Stimulated activated CD4-positive, alpha-beta T cell treated with anti-CD3 and anti-CD28 coated beads, Interleukin-4, amount 100 ng/mL, for 4 hours (primary cell): ENCODE data around the gene SLC2A8.

Experiments used
- DNase-seq, 2 experiments: peaks; one replicate each; pipeline ENCODE4 v3.0.0-alpha.2; 2020

Gene SLC2A8

DNA sequence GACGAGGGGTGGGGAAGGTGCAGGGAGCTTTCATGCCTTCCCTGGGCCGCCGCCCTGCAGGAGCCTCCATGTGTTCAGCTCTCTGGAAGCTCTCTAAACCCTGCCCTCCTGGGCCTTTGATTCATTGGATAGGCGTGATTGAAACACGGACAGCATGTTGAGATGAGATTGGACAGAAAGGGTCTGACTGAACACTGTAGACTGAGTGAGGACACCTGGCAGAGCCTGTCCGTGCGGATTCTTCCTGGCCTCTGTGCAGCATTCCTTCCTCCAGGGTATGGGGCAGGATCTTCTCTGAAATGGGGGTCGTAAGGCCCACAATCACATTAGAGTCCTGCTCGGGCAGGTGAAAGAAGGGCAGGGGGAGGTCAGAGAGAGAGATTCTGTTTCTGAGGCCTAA lies 41.4 kb downstream of the SLC2A8 start:
- no peak for DNase-seq

DNA sequence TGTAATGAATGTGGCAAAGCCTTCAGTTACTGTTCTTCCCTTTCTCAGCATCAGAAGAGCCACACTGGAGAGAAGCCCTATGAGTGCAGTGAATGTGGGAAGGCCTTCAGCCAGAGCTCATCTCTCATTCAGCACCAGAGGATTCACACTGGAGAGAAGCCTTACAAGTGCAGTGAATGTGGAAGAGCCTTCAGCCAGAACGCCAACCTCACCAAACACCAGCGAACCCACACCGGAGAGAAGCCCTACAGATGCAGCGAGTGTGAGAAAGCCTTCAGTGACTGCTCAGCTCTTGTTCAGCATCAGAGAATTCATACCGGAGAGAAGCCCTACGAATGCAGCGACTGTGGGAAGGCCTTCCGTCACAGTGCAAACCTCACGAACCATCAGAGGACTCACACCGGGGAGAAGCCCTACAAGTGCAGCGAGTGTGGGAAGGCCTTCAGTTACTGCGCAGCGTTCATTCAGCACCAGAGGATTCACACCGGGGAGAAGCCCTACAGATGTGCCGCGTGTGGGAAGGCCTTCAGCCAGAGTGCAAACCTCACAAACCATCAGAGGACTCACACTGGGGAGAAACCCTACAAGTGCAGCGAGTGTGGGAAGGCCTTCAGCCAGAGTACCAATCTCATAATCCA lies 47.4 kb downstream of the SLC2A8 start:
- no peak for DNase-seq

DNA sequence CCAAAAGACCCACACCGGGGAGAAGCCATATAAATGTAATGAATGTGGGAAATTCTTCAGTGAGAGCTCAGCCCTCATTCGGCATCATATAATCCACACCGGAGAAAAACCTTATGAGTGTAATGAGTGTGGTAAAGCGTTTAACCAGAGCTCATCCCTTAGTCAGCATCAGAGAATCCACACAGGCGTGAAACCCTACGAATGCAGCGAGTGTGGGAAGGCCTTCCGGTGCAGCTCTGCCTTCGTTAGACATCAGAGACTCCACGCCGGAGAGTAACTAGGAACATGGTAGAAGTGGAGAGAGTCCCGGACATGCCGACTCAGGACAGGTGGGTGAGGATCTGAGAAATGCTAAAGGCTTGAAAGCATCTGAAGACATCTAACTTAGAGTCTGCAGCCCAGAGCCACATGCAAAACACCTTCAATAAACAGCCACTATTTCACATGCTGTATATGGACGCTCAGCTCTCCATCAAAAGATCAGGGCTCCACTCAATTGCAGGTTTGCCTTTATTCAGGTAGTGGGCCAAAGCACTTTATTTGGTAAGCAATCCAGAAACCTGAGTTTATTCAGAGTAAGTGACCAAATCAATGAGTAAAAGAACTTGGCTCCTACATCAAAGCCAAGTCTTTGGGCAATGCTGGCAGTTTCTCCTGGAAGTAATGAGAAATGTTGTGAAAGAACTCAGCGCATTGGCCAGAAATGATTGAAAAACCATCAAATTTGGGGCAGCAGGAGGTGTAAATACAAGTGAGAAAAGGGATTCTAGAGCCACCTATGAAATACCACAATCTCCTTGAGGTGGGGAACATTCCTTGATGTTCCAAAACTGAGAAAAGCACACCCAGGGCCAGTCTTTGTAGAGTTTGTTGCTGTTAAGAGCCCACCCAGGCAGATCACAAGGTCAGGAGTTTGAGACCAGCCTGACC lies 48.2 kb downstream of the SLC2A8 start:
- no peak for DNase-seq

DNA sequence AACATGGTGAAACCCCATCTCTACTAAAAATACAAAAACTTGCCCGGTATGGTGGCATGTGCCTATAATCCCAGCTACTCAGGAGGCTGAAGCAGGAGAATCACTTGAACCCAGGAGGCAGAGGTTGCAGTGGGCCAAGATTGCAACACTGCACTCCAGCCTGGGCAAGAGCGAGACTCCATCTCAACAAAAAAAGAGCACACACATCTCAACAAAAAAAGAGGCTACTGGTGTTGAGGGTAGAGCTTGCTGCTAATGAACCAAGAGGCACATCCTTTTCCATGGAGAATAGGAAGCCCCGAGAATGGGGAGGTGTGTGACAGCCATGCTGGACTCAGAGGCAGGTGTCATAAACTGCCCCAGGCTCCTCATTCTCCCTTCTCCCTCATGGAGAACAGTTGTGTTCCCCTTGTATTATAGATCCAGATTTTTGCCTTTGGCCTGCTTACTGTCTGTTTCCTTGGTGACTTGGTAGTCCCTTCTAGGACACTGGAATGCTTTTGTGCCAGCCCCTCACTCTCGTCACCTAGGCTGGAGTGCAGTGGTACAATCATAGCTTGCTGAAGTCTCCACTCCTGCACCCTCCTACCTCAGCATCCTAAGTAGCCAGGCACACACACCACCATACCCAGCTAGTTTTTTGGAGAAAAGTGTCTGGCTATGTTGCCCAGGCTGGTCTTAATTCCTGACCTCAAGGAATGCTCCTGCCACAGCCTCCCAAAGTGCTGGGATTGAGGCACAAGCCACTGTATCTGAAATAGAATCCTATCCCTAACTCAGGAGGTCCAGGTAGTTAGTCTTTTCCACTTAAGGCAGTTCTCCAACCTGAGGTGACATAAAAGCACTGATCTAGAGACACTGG lies 49.1 kb downstream of the SLC2A8 start:
- no peak for DNase-seq

DNA sequence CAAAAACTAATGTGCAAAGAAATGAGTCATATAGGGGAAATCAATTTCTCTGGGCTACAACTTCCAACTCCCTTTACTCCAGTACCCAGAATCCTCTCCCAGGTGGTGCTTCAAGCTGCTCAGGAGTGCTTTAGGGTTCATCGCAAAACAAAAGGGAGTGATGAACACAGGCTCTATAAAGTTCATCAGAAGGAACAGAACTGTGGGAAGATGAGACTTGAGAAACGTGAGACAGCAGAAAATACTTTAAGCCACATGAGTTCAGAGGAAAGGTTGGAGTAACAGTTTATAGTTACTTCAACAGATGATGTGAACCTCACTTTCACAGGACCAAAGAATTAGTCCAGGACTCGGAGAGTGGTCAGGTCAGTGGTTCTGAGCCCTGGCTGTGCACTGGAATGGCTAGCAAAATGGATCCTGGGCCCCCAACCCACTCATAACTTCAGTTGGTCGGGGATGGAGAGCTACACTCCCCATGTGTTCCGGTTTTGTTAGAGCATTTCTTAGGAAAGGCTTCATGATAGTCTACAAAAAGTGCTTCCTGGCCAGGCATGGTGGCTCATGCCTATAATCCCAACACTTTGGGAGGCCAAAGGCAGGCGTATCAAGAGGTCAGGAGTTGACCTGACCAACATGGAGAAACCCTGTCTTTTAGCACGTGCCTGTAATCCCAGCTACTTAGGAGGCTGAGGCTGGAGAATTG lies 49.9 kb downstream of the SLC2A8 start:
- no peak for DNase-seq

DNA sequence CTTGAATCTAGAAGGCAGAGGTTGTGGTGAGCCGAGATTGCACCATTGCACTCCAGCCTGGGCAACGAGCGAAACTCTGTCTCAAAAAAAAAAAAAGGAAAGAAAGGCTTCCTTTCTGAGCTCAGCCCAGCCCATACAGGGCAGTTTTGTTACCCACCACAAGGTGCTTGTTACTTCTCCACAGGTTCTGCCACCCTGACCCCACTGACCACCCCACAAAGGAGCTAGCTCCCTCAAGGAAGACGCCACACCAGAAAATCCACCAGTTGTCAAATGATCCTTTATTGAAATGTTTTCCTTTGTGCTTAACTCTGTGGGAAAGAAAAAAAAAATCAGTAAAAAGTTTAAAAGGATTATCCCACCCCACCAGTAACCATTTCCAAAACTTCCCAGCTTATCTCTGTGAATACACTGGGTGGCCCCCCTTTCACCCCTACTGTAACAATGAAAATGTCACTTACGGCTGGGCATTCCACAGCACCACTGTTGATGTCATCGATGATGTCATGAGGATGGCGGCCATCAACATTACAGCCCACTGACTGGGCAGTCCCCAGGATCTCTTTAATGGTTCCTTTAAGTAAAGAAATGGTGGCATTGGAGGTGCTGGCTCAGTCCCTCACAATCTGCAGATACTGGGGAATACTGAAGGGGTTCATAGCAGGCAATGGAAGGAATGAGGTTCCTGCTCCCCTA lies 50.6 kb downstream of the SLC2A8 start:
- no peak for DNase-seq

DNA sequence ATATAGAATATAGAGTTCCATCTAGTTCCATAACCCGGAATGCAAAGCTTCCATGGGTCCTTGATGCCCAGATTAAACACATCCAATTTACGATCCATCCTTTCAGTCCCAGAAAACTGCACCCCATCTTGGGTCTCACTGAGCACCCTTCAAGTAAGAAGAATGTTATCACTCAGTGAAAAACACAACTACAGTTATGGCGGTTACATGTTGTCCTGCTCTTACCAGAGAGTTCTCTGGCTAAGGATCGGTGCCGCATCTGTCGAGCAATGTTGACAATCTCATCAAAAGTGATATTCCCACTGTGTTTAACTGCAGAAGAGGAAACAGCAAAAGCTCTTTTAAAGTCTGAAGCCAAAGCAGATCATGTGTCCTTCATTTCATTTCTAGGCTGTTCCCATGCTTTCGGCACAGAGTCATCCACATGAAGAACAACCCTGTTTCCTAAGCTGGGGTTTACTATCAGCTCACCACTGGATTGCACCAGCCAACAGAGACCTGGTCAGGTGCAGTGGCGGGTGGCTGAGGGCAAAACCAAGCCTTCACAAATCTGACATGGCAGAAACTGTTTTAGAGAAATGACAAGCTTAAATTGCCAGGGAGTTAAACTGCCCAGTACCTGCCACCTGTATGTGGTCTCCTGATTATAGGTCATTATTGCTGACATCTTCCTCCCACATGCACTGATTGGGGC lies 51.3 kb downstream of the SLC2A8 start:
- no peak for DNase-seq

DNA sequence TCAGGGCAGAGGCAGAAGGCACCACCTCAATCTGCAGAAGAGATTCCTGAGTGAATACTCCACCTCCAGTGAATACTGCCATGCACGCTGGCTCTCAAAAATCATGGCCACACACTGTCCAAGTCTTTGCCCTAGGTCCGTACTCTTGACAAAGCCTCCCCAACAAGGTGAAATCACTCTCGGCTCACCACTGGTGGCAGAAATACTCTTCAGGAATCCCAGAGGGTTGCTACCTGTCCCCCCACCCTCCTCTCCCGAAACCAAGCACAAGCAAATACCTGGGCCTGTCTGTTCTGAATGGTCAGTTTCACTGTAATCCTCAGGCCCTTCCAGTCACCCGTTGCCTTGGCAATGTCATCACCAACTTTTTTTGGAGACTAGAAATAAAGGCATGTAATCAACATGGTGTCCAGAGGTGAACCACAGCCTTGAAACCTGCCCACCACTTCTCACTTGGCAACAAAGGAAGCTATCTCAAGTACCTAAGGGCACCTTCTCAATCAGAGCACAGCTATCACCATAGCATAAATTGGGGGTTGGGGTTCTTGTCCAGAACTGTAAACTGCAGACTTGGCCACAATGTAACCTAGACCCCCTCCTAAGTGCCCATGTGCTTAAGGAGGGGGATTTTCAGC lies 52.5 kb downstream of the SLC2A8 start:
- no peak for DNase-seq

DNA sequence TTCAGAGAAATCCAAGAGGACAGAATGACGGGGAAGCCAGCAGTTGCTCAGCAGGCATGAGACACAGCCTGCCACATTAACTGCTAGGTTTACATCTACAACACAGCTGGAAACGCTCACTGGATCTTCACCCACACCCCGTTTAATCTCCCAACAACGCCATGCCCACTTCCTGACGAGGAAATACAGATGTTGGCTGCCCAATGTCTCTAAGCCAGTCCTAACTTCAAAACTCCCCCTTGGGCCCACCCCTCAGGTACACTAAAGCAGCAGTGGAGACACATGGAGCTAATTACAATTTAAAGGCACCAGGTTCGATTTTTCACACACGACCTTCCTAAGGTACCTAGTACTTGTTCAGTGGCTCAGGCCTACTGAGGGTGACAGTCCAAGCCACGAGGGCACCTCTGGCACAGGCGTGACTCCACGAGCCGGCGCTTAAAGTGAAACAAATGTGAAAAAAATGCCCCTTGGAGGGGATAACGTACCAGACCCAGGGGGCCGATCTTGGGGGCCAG lies 53.3 kb downstream of the SLC2A8 start:
- DNase-seq = peak in 1 of 2 experiments; percentile 13

DNA sequence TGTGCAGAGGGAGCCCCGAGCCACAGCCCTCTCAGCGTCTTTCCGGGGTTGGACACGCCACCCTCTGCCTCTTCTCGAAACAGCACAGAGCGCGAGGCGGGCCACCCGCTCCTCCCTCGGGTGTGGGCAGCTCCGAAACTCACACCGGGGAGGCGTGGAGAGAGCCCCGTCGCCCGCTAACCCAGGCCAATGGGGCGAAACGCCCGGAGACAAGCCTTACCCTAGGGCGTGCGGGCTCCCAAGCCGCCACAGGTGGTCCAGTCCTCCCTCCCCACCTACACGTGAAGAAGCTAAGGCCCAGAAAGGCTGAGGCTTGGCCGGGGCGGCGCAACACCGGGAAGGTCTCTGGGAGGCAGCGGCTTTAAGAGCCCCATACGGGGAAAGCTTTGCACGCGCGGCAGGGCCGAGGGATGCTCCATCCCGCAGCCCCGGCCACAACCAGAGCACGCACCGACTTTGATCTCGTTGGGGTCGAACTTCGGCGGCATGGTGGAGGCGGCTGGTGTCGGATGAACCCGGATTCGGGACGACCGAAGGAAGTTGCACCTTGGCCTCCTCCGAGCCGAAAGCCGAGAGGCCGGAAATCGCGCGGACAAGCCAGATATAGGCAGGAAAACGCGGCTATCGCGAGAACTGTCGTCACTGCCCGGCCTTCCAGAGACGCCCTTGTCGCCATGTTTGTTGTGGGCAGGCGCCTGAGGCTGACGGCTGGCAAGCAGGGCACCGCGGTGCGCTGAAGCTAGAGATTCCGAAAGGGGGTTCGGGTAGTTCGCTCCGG lies 54.0 kb downstream of the SLC2A8 start, which contains the start of the genes LRSAM1 and RPL12:
TSS of gene LRSAM1 (plus strand) at position 681 of the 778 bp plus-strand sequence. CDS start 3,018 bp downstream, outside the sequence.
TSS of gene RPL12 (minus strand) at position 577 of the 778 bp plus-strand sequence. CDS start at position 488, 89 bp downstream.
- DNase-seq = peak; percentile 95 to 100

DNA sequence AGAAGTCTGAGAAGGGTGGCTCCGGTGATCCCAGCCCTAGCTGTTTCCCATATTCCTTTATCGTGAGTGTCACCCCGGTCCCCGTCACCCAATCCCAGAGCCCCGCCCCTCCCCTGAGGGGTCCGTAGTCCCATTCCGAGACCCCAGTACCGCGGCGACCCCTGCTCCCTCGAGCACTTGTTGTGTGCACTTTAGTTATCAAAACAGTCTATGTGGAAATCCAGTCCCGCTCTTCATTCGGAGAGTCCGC lies 54.6 kb downstream of the SLC2A8 start:
- DNase-seq = no peak

DNA sequence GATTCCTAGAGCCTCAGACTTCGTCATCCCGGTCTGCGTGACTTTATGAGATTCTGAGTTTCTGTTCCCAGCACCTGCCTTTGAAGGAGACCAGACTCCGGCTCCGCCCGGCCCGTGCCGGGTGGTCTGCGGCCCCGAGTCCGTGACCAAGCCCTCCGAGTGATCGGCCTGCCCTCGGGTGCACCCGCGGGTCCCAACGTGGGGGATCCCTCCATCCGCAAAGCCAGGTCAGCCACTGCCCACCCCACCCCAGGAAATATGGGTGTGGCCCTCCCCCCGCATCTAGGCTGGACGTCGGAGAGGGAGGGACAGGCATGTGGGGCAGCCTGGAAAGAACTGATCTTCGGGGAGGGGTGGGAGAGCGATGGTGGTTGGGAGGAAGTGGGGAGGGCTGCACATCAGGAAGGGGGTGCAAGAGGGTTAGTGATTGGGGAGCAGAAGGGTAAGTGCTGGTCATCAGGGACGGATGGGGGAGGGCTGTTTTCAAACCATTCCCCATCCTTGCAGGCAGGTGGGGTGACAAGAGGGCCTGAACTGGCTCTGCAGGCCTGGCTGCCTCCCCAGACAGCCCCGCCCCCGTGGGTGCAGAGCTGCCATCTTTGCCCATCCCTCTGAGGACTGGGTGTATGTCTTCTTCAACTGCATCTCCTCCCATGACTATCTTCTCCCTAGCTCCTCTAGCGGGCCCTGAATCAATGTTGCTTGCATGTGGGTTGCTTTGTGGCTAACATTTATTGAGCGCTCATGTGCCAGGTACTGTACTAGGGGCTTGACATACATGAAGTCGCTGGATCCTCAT lies 55.1 kb downstream of the SLC2A8 start:
- peak; percentile 40 to 48 for DNase-seq

DNA sequence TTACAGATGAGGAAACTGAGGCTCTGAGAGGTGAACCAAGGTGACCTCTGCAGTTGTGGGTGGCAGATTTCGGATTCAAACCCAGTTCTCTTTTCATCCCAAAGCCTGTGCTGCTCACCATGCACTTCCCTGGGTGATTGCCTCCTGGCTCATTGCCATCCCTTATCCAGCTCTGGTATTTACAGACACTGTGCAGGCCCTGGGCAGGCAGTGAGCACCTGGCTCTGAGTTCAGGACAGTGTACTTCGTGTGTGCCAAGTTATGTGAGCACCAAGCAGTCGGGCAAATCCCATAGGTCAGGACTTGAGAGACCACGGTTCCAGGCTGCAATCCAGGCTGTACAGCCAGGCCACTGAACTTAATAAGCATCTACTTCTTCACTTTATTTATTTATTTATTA lies 55.7 kb downstream of the SLC2A8 start:
- no peak for DNase-seq

DNA sequence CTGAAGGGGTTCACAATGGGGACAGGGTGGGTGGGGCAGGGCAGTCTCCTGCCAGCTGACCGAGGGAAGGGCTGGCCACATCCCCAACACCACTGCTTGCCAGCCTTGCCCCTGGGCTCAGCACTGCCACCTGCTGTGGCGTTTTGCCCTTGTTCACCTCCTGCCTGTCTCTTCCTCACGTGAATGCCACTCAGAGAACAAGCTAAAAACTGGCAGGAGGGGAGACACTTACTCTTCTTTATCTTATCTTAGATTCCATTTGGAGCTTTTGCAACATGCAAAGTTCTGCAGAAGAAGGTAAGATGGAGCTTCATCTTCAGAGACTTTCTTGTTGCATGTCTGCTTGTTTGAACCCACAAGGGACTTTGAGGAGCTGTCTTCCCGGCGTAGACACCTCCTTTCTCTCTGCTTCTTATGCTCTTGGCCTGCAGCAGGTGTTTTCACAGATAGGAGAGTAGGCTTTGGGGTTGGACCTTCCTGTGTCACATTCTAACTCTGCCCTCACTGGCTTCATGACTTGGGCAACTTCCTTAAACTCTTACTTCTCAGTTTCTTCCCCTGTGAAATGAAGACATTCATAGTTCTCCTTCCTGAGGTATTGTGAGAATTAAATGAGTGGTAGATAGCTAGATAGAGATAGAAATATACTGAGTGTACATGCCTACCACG lies 58.5 kb downstream of the SLC2A8 start:
- no peak for DNase-seq

DNA sequence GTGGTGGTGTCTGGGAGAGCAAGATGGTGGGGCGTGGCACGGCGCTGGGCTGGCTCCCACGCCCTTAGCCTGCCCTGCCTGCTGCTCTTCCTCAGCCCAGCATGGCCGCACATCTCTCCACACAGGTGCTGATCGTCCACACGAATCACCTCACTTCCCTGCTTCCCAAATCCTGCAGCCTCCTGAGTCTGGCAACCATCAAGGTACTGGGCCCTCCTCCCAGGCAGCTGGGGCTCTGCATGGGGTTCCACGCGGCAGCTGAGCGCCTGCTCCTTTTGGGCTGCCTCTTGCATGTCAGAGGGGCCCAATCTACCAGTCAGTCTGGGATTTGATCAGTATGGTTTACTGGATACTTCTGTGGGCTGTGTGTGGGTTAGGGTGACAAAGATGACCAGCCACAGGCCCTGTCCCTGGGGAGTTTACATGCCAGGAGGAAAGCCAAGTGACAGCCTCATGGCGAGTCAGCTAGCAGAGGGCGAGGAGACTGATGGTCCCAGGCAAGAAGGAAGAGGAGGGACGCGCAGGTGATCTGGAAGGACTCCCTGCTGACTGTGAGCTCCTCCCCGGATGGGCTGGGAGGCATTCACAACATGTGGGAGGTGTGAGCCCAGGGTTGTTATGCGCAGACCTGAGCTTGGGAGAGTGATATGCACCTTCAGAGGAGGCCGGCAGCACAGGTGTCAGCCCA lies 60.4 kb downstream of the SLC2A8 start:
- DNase-seq = no peak
